HG02884 (cell line): ENCODE results near the gene FGR.

Experiments
- ATAC-seq: cut with Tn5 transposase; IDR thresholded peaks from one replicate; pipeline ENCODE4 v1.9.1; 2021; ENCODE audit warnings: mild to moderate bottlenecking, moderate library complexity; ENCODE audit not compliant: unreplicated experiment

FGR gene

DNA sequence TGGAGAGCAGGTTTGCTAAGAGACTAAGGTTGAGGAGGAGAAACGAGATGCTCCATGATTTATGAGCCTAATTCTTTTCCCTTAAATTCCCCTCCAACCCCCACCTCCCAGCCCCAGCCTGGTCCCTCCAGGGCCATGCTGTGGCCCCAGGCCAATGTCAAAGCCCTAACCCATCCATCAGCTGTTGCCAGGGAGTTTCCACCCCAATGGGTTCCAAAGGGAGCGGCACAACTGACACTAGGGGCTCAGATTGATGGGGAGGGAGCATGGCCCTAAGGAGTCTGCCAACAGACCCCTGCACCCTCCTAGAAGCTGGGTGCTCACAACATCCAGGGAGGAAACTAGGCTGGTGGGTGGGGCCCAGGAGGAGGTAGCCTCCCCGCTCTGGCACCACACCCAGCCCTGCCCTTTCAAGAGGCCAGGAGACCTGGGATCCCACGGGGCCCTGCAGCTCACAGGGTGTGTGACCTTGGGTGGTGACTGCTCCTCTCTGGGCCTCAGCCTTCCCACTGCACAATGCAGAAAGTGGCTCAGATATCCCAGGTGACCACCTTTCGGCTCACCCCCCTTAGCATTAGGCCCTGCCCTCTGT, 44.0 kb downstream of the FGR start:
- ATAC-seq, result no peak

DNA sequence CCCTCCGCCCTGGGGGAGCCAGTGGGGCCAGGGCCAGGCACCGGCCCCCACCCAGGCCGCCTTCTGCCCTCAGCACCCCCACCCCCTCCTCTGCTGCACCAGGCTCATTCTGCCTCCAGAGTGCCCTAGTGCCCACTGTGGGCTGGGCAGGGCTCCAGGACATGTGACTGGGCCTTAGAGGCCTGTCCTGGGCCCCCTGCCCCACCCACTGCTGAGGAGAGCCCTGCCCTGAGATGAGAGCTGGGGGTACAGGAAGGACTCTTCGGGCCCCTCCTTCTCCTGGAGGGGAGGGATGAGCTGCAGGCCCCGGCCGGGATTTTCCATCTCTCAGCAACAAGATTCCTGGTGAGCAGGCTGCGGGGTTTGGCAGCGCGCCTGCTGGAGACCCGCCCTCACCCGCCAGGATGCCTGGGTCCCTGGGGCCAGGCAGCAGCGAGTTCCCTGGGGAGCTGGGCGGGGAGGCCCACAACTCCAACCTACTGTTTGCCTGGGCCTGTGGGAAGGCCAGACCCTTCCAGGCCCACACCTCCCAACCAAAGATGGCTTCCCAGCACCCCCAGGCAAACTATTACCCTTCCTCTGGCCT, 45.1 kb downstream of the FGR start:
- no peak for ATAC-seq

DNA sequence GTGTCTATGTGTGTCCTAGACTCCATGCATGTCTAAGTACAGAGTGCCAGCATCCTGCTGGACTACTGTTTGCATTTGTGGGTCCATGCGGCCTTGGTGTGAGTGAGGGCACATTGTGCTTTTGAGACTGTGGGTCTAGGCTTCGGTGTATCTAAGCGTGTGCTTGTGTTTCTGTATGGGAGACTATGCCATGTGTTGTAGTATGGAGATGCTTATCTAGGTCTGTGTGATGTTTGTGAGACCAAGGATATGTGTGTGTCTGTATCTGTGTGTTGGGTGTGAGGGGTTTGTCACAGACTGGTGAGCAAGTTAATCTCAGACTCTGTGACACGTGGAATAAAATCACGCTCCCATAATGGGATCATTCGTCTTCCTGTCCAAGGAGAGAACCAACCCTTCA, 45.5 kb downstream of the FGR start:
- ATAC-seq, result no peak

DNA sequence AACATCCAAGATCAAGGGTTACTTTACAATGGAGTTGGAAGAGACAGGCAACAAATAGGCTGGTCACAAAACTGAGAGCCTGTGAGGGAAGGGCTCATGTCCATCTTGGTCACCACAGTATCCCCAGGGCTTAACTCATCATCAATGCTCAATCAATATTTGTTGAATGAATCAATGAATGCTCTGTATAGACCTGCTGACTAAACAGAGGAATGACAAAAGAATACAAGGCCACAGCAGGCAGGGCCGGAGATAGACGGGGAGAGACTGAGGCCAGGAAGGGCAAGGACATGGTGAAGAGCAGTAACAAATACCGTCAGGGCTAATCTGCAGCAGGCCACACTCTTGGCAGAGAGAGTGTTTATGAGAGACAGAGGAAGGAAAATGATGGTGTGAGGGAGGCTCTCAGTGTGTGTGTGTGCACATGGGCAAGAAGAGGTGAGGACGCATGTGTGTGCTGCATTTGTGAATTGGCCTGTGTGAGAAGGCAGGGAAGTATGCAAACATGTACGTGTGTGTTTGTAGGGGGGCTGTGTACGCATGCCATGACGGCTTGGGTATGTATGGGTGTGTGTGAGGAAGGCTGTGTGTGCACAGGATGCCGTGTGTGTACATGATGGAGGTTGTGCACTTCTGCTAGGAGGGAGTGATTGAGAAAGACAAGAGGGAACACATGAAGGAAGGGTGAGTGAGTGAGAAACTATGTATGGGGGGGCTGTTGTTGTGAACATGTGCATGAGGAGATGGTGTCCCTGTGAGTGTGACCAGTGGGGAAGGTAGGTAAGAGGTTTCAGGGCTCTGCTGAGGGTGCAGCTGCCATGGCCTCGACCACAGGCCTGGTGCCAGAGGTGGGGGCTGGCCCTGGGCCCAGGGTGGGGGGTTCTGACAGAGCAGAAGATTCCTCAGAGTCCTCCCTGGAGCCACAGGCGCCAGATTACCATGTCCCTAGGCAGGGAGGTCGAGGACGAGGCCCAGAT, 46.4 kb downstream of the FGR start:
- ATAC-seq, result no peak

DNA sequence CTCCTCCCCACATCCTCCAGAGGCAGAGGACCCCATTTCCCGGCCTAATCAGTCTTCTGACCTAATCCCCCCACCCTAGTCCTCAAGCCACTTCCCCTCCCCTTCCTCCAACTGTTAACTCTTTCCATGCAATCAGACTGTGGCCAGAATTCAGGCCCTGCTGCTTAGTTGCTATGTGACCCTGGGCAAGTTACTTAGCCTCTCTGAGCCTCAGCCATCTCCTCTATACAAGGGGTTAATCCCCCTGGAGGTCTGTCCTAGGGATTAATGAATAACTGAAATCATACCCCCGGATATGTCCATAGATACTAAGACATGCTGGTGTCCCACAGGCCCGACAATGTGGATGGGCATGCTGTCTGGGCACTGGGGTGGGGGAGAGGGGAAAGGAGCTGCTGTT, 49.3 kb downstream of the FGR start:
- no peak for ATAC-seq

DNA sequence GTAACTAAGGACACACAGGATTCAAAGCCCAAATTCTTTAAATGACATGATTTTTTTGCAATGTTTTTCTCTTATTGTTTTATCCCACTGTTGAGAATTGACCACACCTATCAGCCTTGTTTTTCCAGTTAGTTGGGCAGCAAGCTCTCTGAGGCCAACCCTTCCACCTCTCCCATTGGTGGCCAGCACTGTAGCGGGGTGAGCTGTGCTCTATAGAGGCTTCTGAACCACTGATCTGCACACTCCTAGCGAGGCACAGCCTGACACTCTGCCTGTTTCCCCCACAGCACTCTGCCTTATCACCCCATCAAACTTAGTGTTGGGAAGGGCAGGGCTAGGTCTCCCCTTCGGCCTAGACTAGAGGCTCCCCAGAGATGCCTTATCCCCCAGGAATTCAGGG, 50.5 kb downstream of the FGR start:
- ATAC-seq, result no peak

DNA sequence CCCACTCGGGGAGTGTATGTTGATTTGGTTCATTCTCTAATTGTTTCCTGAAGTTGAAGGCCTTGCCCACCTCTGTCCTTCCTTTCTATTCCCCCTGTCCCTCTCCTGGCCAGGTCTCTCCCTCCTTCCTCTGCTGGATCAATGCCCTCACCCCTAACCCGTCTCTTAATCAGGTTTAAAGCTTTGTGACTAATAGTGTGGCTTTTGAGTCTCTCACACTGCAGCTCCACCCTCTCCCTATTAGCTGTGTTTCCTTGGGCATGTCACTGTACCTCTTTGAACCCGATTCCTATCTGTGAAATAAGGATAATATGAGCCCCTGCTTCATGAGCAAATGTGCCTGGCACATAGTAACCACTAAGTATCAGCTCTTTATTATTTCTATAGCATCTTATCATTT, 51.5 kb downstream of the FGR start:
- no peak for ATAC-seq

DNA sequence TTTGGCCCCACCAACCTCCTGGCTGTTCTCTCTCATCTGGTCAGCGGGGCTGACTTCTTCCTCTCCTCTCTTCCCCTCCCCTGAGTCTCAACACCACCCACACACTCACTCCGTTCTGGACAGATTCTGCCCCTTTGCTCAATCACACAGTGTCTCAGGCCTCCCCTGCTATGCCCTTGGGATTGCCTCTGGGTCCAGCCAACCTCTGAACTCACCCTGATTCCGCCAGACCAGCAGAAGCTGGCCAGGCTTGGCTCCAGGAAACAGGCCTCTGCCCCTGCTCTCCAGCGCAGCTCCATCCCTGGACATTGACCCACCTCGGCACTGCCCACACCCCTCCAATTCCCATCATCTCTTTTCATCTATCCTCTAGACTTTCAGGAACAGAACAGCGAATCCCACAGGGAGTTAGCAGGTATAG, 53.2 kb downstream of the FGR start:
- ATAC-seq, result no peak

DNA sequence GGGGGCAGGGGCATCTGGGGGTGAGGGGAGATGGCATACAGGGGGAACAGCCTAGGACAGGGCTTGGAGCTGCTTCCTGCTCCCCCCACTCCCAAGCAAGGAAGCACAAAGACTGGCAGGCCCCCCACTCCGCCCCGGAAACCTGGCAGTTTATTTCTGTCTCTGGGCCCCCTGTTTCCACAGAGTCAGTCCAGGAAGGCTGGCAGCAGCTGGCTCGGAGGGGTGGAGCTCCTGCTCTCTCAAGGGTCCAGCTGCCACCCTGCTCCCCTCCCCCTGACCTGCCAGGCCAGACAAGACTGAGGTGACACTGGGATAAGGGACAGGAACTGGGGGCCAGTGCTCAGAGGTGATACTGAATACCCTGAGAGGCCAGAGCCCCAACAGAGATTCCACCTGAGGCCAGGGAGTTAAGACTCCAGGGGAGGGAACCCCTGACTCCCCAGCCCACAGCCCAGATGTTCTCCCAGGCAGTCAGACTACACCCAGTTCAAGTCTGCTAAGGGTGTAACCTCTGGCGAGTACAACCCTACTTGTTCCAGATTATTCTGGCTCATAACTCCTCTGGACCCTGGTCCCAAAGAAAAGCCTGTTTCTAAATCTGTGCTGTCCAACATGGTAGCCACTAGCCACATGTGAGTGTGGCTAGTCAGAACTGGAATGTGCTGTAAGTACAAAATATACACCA, 57.3 kb downstream of the FGR start:
- ATAC-seq, result no peak

DNA sequence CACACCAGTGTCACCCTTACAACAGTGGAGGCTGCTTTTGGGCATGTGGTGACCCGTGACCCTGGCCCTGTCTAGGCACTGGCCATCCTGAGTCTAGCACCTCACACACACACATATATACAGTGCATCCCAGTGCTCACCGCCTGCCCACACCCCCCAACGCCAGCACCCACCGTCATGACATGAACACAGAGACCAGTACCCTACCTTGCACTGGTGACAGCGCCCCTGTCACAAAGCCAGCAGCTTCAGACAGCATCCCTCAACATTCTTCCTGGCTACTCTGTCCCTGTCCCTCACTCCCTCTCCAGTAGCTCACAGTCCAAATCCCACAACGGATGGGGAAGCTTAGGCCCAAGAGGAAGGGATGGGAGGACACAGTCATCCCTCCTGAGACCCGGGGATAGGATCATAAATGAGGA, 58.2 kb downstream of the FGR start:
- ATAC-seq, result no peak

DNA sequence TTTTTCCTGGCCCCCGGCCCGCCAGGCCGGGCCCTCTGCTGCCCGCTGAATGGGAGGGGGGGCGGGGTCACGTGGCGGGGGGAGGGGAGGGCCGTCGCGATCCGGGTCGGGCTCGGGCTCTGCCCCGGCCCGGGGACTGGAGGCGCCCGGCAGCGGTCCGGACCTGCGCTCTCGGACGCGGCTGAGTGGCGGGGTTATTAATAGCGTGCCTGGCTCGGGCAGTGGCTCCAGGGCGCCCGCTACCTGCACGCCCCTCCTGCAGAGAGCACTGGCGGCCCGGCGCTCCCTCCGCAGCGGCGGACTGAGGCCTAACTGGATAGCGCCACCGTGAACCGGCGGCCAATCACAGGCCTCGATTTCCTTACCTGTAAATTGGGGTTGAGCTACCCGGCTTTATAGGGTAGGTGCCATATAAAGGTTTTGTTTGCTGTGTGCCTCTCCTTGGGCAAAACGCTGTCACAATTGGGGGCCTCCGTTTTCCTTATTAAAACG, 59.1 kb downstream of the FGR start:
- no peak for ATAC-seq

DNA sequence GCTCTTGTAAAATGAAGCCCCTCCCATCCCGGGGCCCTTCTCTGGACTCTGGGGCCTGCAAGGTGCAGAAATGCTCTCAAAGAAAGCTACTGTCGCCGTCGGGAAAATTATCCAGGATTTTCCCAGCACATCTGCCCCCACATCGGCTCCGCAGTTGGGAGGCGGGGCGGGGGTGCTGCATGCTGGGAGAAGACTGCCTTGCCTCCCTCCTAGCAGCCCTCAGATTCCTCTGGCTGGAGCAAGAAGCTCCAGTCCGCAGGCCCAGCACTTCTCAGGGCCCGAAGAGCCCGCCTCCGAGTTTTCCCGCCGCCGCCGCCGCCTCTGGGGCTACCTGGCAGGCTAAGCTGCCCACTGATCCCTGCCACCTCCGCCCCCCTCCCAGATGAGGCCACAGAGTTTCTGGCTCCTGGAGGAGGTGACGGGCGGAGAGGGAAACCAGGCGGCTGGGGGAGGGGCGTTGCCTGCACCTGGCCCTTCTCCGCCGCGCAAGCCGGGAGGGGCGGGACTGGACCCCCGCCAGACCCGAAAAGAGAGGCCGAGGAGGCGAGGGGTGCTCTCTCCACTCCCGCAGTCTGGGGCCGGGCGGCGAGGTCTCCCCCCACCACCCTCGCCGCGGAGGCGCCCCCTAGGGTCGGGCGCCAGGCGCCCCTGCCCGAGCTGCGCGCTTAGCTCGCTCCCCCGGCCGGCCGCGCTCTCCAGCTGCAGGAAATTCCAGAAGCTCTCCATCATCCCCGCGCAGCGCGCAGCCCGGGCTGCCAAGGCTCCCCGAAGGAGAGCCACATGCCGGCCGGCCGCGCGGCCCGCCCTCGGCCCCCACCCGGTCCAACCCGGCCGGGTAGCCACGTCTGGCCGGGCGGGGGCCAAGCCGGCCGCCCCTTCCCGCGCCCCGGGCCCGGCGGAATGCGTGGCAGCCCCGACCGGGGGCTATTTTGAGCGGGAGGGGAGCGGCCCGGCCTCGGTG, 59.8 kb downstream of the FGR start:
- ATAC-seq, result no peak

DNA sequence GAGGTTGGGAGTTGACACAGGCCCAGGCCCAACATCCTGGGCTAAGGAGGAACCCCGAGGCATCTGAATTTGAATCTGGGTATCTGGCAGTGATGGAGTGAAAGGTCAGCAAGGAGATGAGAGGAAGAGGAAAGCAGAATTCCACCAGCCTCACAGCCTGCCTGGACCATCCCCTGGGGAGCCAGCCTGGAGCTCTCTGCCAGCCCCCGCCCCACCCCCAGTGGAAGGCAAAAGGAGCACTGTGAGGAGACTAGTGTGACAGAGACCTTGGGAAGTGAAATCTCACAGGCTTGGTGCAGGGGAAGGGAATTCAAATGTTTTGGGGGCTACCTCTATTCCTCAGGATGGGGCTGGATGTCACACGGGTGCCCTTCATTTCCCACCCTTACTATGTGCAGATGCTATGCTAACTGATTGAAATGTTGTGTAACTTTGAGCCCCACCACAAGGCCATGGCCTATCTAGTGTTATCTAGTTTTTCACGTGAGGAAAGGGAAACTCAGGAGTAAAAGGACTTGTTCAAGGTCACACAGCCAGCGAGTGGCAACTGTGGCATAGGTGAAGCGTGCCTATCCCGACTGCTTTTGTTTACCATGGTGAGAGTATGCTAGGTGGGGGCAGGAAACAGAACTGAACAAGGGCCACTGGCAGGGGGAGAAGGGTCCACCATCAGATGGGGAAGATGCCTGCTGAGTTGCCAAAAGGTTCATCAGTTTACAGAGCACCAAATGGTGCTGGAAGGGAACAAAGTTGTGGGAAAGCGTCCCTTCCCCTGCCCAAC, 60.8 kb downstream of the FGR start:
- ATAC-seq, result no peak

DNA sequence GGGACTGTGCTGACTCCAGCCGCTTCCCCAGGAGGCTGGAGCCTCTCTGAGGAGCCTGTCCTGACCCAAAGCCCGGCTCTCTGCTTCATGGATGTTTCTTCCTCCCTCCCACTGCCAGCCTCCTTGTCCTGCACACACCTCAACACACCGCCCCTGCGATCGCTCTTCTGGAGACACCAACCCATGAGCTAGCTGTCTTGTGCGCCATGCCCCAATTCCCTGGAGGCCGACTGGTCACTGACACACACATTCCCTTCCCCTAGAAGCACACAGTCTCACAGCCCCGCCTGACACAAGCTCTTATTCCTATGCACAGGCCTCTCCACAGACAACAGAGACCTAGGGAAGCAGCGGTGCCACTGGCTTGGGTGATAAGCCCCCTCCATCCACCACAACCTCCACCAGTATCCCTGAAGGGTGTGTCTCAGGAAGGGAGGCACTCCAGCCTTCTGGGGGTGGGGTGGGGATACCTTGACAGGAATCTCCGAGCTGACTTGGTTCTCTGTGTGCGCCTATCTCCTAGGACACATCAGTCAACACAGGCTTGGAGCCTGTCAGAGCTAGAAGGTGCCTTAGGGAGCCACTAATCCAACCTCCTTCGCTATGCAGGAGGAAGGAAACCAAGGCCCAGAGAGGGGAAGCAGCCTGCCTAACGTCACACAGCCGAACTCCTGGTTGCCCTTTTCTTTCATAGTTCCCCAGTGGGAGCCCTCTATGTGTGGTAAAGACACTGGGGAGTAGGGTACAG, 62.1 kb downstream of the FGR start:
- ATAC-seq, result no peak

DNA sequence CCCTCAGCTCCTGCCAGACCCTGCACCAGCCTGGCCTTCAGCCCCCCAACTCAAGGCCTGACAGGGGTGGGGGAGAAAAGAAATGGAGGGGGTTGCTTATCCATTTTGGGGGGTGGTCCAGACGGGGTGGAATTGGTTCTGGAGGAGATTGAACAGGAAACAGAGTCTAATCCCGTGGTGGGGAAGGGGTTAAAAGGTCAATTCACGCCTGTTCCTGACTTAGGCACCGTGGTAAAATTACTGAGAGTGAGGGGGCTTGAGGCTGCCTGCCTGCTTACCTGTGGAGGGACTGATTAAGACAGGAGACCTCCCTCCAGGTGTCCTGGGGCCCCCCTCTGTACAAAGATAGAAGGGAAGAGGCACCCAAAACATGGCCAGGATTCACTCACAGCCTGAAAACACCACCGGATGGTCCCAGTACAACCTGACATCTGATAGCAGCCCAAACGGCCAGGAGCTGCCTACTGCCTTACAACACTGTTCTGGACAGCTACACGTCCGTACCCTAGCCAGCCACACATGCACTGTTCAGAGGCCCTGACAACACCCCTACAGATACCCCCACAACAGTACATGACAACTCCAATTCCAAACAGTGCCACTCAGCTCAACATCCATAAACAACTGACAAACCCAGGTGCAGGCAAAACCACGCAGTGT, 62.8 kb downstream of the FGR start:
- no peak for ATAC-seq

DNA sequence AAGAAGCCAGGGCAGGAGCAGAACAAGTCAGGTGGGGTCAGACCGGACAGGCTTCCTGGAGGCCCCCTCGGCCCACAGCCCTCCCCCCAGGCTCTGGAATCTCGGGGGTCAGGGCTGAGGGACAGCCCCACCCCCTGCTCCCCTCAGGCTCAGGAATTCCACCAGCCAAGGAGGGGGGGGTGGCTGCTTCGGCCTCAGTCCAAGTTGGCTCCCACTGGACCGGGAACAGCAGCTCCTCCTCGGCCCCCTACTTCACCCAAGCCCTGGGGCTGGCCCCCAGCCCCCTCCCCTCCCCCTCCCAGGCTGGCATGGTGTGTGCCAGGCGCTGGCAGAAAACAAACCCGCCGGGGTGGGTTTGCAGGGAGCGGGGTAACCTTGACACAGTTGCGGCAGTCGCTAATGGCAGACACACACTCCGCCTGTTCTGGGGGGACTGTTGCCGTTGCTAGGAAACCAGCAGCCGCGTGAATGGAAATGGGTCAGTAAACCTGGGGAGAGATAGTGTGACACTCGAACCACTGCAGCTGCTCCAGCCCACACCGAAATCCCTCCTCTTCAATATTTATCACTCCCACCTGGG, 63.5 kb downstream of the FGR start:
- ATAC-seq, result no peak

DNA sequence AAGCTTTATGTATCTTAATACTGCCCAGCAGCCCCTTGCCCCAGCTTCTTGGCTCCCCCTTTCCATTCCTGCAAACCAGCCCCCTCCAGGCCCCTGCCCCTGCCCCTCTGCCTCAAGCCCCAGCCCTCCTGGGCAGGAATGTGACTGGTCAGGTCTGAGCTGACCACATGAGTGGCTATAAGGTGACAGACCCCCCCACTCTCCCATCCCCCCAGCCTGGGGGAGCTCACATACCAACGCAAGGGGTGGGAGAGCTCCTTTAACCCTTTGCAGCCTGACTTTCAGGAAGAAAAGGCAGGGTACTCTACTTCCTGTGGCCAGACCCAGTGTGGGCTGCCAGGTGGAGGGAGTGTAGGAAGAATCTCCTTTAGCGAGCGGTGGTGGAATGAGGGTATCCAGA, 64.2 kb downstream of the FGR start:
- ATAC-seq, result no peak

DNA sequence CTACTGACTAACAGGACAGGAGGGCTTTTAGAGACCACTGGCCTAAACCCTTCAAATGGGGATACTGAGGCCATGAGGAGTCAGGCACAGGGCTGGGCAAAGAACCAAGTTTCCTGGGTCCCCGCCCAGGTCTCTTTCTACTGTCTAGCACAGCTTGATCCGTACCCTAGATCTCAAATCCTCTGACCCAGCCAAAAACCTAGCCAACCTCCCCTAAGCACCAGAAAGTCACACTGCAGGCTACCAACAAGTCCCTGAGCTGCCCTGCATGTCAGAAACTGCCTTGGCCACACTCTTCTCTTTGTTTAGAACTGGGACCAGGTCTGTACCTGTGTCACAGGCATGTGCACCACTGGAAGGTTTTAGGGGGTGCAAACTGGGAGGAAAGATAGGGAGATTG, 64.6 kb downstream of the FGR start:
- ATAC-seq, result no peak
